ENCODE data around the gene ALOXE3. TPM values are rescaled to one million over a fixed set of nuclear protein-coding genes. Genes with fewer than 3 reads are reported as not detected.

Gene ALOXE3
- total RNA-seq, 2 donors from 2014 or later: not detected

GRCh38 chr17:8155231-8155995 is 37.1 kb upstream of the ALOXE3 start:
- TF ChIP-seq POLR2A (IDR thresholded peaks at IDR 0.05): no peak
- TF ChIP-seq CTCF (IDR thresholded peaks at IDR 0.05): peak in 1 of 7 experiments; percentile 1
- no peaks in the 10 kb centered on the region for H3K36me3 ChIP-seq (replicated peaks in 1 of 2; ENCODE audit: insufficient read depth in 1 of 2, low read depth in 2 of 2)
- H3K4me1 ChIP-seq: peaks cover 70% of the 10 kb centered on the region
- intact Hi-C loops (cut with DNase I): no loop called here
- H3K9me3 ChIP-seq: no peaks in the 10 kb centered on the region
- 2 to 8% methylated on average over 13 to 14 of the region's 14 CpGs for WGBS, 2 donors
- H3K27me3 ChIP-seq: no peaks in the 10 kb centered on the region
- ATAC-seq: no peak
- DNase-seq: peak in 3 of 4 donors; percentile 54 to 65 (median 65)
- peak overlapping the region; percentile 32 to 96 for H3K4me3 ChIP-seq
- H3K27ac ChIP-seq: peak overlapping the region; percentile 99 to 100 (median 100)

GRCh38 chr17:8154608-8155155 is 36.4 kb upstream of the ALOXE3 start:
- Histone ChIP-seq H3K9me3 (no peaks in the 10 kb centered on the region), H3K27me3 (no peaks in the 10 kb centered on the region), H3K4me3 (peak overlapping the region; percentile 1 to 96), H3K27ac (peak overlapping the region; percentile 99 to 100 (median 100)), H3K4me1 (peaks cover 73% of the 10 kb centered on the region), H3K36me3 (replicated peaks in 1 of 2; ENCODE audit: insufficient read depth in 1 of 2, low read depth in 2 of 2) (peaks cover 5 to 6% of the 10 kb centered on the region in 2 donors)
- ATAC-seq (no peak), DNase-seq (no peak)
- 14 to 30% methylated on average over 11 of the region's 11 CpGs for WGBS, 2 donors
- TF ChIP-seq CTCF (IDR thresholded peaks at IDR 0.05) (no peak), POLR2A (IDR thresholded peaks at IDR 0.05) (peak in 1 of 3 donors; percentile 68)
- intact Hi-C loops (cut with DNase I): no loop called here

- Histone ChIP-seq H3K27ac (peak overlapping the region; percentile 99 to 100 (median 100)), H3K9me3 (no peaks in the 10 kb centered on the region), H3K4me1 (peaks cover 67% of the 10 kb centered on the region), H3K36me3 (replicated peaks in 1 of 2; ENCODE audit: insufficient read depth in 1 of 2, low read depth in 2 of 2) (peaks cover 11 to 12% of the 10 kb centered on the region in 2 donors), H3K4me3 (peak overlapping the region in 1 of 2 donors; percentile 96), H3K27me3 (no peaks in the 10 kb centered on the region)
- TF ChIP-seq CTCF (IDR thresholded peaks at IDR 0.05): peak in 1 of 7 experiments; percentile 12
- peak in 1 of 3 donors; percentile 90 for TF ChIP-seq POLR2A (IDR thresholded peaks at IDR 0.05)
- peak; percentile 100 for DNase-seq
- WGBS, 2 donors: 2% methylated on average over 21 to 22 of the region's 22 CpGs
- peak; percentile 58 for ATAC-seq
- intact Hi-C loops (cut with DNase I): no loop called here
Measured at GRCh38 chr17:8153957-8154607, 35.8 kb upstream of the ALOXE3 start.

- Histone ChIP-seq H3K36me3 (replicated peaks in 1 of 2; ENCODE audit: insufficient read depth in 1 of 2, low read depth in 2 of 2) (peaks cover 13 to 14% of the 10 kb centered on the region in 2 donors), H3K27ac (peak overlapping the region; percentile 99 to 100 (median 100)), H3K27me3 (no peaks in the 10 kb centered on the region), H3K4me1 (peaks cover 63% of the 10 kb centered on the region), H3K4me3 (no peak overlapping the region), H3K9me3 (no peaks in the 10 kb centered on the region)
- ATAC-seq (peak; percentile 25), DNase-seq (peak; percentile 87 to 97 (median 90))
- TF ChIP-seq CTCF (IDR thresholded peaks at IDR 0.05) (peak in 1 of 7 experiments; percentile 9), POLR2A (IDR thresholded peaks at IDR 0.05) (peak in 1 of 3 donors; percentile 29)
- 4 to 8% methylated on average over 13 of the region's 13 CpGs for WGBS, 2 donors
- intact Hi-C loops (cut with DNase I): no loop called here
Measured at GRCh38 chr17:8153525-8153956, 35.2 kb upstream of the ALOXE3 start.

Data from body of pancreas (tissue), 4 donors.